NCI-H2081 (cell line): ENCODE data around the gene CERS1.
A peak's percentile ranks its signal among the peaks of the same experiment; 100 is the strongest.
"Not testable (repeated sequence)": the region's sequence is repeated elsewhere in the genome, so short reads cannot be mapped to it uniquely, and the experiment has no call there.

Experiments used
- DNase-seq, 2 experiments: peaks; one replicate each; lab custom pipeline; 2025; lab: John Stamatoyannopoulos, UW

CERS1 gene

DNA sequence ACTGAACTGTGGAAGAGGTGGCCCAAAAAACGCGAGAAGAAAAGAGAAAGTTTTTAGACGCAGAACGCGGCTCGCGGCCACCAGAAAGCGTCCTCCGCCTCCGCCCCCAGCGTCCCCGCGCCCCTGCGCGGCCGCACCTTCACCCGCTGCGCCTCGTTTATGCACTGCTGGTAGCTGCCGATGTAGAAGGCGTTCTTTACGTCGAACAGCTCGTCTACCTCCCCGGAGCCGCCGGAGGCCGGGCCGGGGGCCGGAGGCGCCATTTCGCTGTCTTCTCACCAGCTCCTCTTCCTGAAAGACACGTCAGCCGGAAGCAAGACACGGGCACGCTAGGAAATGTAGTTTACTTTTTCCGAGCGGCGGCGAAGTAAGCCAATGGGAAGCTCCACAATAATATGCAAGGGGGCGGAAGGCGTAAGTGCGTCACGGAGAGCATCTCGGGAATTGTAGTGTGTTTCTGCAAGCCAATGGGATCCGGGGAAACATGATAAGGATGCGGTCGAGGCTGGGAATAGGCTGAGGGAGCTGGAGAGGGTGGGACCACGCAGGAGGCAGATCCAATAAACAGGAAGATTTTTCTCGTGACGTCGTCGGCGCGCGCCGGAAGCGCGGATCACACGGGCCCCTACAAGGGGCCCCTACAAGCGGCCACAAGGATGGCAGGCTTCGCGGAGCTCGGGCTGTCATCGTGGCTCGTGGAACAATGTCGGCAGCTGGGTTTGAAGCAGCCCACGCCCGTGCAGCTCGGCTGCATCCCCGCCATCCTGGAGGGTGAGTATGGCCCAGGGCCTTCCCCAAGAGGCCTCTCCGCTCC lies 23.3 kb upstream of the CERS1 start, which contains the start of the genes COPE and DDX49:
COPE (minus strand) TSS at position 302 of the 814 bp plus-strand sequence; CDS start at position 263, 39 bp downstream.
DDX49 (plus strand) TSS at position 630 of the 814 bp plus-strand sequence; CDS start at position 657, 27 bp downstream.
- DNase-seq, result peak; percentile 99

DNA sequence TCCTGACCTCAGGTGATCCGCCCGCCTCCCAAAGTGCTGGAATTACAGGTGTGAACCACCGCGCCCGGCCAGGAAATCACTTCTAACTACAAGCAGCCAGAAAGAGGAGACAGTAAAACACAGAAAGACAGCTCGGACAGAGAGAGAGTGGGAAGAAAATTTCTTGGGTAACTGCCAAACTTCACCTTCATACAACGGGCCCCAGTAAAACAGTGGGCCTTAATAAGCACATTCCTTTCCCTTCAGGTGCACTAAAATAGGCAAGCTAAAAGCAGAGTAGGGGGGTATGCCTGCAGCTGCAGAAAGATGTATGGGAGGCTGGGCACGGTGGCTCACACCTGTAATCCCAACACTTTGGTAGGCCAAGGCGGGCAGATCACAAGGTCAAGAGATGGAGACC lies 21.6 kb upstream of the CERS1 start:
- DNase-seq, result not testable (repeated sequence)

DNA sequence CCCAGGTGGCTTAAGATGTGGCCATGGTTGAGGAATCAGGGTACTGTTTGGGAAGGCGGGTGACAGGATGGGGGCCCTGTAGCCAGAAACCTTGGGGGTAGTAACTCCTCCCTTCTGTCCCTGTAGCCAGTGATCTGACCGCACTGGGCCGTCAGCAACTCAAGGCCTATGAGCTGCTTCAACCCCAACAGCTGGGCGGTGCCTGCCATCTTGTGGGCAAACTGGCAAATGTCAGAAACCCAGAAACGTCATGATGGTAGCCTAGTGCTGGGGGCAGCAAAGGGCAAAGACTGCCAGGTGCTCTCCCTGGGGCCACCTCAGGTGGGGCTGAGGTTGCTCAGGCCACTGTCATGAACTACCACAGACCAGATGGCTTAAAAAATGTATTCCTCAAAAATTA lies 19.7 kb upstream of the CERS1 start:
- peak; percentile 20 to 34 for DNase-seq

DNA sequence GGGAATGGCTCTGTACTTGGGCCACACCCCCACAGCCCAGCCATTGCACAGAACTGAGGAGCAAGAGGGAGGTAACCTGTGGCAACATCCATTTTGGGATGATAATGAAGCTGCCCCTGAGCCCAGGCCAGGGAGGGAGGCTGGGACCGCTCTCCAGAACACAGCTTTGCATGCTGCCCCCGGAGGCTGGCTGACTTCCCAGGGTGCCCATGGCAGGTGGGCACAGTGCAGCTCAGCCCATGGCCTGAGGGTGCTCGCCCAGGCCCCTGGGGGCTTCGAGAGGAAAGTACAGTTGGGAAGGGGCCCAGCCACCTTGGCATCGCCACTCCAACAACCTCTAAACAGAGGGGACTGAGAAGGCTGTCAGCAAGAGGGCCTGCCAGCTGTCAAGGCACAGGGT lies 17.5 kb upstream of the CERS1 start:
- DNase-seq, result no peak

DNA sequence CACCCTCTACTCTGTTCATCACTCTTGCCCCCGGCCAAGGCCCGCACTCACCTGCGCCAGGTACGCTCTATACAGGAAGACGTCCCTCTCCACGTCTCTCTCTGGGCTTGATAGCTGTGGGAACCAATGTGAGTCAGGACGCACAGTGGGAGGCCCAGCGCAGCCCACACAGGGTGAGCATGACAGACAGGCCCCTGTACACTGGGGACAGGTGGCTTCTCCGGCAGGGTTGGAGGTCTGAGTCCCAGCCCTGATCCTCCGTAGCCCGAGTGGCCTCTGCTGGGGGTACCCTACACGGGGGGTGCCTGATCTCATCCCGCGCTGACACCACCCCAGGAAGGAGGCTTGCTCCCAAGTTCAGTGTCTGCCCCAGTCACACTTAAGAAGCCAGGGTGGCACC lies 17.0 kb upstream of the CERS1 start:
- no peak for DNase-seq

DNA sequence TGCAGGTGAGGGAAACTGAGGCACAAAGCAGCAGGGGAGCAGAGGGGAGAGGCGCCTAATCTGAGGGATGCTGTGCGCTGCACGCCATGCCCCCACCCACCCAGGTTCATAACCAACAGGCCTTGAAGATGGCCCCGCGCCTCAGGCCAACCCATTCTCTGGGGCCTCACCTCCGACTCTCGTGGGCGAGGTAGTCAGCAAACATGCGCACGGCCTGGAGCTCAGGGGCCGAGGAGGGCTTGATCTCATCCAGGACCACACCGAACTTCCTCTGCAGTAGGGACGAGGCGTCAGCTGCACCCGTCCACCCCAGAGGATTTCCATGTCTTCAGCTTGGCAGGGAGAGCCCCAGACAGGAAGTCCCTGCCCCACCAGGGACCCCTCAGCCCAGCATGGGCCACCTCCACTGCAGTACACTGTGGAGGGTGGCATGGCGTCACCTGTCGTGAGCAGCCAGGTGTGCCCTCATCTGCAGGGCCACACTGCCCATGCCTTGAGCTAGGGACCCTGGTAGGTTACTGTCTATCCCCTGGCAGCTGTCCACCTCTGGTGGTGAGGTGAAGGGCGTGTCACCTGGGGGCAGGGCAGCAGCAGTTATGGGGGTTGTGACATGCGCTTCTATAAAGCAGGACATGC lies 15.0 kb upstream of the CERS1 start:
- DNase-seq, result no peak

DNA sequence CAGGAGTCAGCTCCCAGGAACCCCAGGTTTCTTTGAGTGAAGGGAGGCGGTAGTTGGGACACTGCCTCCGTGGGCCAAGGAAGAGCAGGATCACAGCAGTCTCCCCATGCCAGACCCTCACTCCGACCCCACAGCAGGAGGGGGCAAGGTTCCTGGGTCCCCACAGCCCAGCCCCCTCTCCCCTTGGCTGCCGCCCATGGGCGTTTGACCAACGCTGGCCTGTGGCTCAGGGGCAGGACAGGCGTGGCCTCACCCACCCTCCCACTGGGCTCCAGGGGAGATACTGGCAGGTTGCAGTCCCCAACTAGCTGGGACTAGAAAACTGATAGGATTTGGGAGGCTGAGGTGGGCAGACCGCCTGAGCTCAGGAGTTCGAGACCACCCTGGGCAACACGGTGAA lies 14.1 kb upstream of the CERS1 start:
- DNase-seq, result no peak

DNA sequence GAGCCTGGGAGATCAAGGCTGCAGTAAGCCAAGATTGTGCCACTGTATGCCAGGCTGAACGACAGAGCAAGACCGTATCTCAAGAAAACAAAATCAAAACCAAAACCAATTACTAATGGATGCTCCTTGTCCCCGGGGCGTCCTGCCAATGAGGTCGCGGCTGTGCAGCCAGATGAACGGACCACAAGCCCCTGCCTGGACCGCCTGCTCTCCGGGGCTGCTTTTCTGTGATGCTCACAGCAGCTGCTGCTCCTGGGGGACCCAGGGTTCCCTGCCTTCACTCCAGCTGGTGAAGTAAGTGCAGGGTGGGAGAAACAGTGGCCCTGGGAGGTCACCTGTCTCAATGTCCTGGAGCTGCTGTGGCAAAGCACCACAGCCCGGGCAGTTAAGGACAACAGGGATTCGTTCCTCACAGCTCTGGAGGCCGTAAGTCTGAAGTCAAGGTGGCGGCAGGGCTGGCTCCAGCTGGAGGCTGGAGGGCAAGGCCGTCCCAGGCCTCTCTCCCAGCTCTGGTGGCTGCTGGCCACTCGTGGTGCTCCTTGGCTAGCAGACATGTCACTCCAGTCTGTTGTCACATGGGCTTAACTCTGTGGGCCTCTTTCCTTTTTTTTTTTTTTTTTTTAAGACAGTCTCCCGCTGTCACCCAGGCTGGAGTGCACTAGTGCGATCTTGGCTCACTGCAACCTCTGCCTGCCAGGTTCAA lies 13.1 kb upstream of the CERS1 start:
- no peak for DNase-seq

DNA sequence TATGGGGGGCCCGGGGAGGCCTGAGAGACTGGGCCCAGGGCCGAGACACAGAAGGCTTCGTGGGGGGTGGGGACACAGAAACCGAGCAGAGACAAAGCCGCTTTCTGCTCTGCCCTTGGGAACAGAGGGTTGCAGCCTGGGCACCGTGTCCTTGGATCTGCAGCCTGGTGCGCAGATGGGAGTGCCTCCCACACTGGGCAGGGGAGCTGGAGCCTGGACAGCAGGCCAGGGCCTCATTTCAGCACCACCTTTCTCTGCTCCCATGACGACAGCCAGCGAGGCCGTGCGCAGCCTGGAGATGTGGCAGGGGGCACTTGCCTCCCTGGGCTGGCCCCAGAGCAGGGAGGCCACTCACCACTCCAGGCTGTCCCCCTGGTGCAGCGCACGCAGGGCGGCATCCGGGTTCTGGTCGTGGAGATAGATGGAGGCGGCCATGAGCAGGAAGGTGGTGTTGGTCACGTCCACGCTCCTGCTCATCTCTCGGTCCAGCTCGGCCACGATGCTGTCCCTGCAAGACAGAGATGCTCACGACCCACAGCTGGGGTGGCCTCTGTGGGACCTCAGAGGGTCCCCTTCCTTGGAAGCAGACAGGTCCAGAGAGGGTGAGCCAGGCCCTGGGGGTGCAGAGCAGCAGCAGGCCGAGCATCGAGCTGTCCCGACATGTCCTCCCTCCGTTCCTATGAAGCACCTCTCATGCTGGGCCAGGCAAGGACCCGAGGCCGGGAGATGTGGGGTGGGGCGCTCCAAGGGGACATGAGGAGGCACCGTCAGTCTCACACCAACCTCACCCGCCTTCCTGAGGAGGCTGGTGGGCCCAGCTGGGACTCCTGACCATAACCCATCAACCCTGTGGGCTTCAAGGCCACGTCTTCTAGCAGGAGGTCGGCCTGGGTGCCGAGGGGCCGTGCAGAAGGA lies 10.9 kb upstream of the CERS1 start:
- no peak for DNase-seq

DNA sequence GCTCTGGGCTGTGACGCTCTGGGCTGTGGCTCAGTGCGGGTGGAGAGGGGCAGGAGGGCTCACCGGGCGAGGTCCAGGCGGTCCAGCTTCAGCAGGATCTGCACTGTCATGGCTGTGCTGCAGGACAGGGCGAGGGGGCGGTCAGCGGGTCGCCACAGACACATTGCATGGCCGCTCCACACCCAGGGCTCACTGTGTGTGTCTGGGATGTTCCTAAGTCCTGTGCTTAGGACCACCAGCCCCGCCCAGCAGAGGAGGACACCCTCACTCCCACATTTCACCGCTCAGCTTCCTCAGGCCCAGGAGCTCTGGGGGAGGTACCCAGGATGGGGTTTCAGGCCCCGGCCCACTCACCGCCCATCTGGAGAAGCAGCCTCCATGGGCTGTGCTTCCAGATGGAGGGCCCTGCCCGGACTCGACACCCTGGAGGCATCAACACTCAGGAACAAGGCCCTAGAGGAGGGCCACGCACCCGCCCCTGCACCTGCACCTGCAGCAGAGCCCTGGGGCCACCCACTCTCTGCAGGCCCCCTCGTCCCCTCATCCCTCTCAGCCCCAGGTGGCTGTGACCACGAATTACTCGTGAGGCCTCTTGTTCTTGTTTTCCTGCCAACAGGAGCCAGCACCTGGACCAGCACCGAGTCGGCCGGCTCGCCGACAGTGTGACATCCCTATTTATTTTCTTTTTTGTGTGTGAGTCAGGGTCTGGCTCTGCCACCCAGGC lies 9.7 kb upstream of the CERS1 start:
- no peak for DNase-seq

DNA sequence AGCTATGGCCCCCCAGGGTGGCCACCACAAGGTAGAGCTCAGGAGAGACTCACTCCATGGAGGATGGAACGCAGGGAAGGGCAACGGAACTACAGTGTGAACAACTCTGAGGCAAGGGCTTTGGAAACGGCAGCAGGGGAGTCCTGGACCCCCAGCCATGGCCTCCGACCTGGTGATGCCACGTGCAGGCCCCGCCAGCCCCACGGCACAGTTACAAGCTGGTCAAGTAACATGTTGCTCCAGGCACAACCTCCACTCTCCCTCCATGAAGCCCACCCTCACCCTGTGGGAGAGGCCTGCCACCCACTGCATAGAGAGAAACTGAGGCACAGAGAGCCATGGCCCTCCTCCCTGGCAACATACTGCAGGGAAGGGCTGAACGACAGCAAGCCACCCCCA lies 9.1 kb upstream of the CERS1 start:
- no peak for DNase-seq

DNA sequence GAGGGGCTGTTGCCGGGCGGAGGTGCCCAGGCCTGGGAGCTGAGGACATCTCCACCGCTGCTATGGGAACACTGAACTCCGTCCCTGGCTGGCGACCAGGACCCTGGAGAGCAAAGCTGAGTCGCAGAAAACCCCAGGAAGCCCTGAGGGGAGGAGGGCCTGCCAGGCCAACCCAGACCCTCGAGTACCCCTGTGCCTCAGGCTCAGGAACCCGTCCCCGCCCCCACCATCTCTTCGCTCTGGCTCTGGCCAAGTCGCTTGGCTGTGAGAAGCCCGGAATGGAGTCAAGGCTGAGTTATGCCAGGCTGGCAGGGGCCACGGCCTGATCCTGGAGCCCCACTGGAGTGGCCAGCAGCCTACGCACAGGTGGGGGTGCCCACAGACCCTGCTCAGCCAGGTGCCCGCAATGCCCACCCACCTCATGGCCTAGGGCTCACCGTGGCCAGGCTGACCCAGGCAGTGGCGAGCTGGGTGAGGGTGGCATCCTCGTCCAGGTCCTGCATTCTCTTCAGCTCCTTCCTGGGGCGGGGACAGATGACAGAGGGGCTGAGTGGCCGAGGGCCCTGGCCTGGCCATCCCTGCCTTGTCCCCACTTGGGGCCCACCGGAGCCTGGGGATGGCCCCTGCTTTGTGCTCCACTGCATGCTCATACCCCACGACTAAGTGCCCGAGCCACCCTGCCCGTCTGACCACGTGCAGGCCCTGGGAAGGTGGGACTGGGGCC lies 8.5 kb upstream of the CERS1 start:
- DNase-seq, result no peak

DNA sequence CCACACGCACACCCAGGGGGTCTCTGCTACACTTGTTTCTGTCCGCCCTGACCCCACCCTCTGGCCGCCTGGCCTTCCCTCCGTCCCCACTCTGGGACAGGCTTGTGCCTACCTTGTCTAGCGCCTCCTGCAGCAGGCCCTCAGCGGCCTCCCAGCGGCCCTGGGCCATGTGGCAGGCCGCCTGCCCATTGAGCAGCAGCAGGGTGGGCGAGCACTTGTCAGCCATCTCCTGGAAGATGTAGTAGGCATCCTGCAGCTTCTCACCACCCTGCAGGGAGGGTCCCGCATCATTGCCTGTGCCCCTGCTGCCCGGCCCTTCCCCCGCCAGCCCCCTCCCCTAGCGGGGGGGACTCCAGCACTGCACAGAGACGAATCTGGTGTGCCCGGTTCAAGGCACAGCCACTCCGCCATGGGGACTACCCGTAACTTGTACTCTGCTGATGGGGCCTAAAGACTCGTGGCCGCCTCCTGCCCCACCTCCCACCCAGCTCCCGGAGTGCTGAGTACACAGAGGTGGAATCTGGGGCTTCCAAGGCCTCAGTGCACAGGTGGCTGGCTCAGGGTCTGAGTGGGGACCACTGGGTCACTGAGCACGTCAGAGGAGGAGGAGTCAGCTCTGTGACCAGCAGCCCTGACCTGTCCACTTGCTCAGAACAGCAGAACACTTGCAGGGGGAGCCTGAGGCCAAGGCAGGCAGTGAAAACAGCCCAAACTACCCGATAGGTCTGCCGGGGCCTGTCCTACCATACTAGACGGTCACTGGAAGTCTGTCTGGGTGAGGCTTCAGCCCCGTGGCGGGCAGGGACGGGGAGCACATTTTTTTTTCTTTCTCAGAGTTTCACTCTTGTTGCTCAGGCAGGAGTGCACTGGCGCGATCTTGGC lies 7.4 kb upstream of the CERS1 start:
- DNase-seq, result no peak

DNA sequence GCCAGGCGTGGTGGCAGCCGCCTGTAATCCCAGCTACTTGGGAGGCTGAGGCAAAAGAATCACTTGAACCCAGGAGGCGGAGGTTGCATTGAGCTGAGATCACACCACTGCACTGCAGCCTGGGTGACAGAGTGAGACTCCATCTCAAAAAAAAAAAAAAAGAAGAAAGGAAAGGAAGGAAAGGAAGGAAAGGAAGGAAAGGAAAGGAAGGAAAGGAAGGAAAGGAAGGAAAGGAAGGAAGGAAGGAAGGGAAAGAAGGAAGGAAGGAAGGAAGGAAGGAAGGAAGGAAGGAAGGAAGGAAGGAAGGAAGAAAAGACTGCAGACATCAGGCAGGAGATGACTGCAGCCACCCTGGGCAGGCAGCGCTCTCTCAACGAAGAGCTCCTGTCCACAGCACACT lies 6.6 kb upstream of the CERS1 start:
- not testable (repeated sequence) for DNase-seq

DNA sequence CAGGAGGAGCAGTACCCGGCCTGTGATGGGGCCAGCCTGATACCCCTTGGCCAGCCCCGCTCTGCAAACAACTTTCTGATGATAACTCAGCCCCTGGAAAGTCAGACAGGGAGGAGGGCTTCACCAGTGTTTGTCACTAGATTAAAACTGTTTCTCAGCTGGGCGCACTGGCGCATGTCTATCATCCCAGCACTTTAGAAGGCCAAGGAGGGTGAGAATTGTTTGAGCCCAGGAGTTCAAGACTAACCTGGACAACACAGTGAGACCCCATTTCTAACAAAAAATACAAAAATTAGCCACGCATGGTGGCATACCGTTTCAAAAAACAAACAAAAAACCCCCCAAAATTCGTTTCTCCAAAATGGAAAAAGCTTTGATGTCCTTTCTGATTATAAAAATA lies 5.5 kb upstream of the CERS1 start:
- DNase-seq, result no peak

DNA sequence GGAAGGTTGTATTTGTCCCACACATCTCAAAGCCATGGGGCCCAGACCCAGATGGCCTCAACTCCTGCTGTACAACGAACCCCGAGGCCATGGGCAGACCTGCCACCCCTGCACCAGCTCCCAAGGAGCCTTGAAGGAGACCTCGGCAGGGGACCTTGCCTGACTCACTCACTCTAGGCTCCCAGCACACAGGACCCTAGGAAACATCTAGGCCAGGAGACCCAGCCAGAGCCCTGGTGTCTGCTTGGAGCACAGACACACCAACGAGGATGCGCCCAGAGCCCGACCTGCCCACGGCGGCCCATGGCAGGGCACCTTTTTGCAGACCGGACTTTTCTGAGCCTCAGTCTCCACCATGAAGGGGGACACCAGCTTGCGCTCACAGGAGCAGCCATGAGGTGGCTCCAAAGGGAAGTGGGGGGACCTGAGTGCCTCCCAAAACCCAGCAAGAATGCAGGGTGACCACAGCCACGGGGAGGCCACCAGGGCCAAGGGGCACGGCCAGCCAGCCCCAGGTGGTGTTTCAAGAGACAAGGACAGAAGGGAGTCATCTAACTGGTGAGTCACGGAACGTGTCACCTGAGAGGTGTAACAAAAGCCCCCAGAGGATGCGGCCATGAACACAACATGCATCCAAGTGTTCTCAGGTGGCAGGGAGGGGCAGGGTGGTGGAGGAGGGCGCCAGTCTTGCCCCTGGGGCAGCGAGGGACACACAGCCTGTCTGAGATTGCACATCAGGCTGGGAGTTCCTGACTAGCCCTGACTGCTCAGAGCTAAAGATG lies 4.9 kb upstream of the CERS1 start:
- no peak for DNase-seq

DNA sequence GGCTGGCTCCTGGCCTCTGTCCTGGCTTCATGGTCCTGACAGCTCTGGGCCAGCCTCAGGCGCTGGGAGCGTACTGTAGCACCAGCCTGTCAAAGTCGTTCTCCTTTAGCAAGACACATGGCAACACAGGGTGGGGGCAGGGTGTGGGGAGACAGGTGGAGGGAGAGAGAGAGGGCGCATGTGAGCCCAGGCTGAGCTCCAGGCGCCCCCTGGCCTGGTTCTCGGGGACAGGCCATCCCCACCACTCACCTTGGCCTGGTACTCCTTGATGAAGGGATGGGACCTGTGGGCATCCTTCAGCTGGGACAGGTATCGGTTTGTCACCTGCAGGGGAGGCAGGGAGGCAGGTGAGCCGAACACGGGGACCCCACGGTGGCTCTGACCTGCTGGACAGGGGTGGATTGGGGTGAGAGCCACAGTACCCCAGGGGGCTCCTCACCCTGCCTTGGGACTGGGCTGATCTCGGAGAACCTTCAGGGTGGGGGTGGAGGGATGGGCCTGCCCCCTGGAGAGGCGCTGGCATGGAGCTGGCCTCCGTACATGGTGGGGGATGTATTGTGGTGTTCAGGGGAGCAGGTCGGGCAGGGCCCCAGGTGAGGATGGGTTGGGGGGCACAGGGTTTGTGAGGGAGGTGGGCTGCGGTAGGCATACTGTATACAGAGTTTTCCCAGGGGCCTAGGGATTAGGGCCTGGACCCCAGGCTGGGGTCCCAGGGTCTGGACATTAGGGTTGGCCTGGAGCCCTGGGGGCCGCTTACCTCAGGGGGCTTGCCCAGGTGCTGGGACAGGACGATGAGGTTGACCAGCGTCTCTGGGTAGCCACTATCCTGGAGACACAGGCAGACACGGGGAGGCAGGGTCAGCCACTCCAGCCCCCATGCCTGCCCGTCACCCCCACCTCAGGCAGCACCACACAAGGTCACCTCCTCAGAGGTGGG lies 3.9 kb upstream of the CERS1 start:
- no peak for DNase-seq
